Colonic mucosa (tissue), 4 donors: ENCODE measurements around the gene TIAM1. TPM values are rescaled to one million over a fixed set of nuclear protein-coding genes. Genes with fewer than 3 reads are reported as not detected.

Experiments used
- DNase-seq: peaks from one replicate; pipeline ENCODE4 v3.0.0-alpha.2; 2020
- H3K27ac ChIP-seq: fragments of 200-600 bp; one replicate; pipeline ENCODE4 v1.8.0; 2021
- H3K27me3 ChIP-seq: fragments of 200-600 bp; one replicate; pipeline ENCODE4 v1.8.0; 2021
- H3K36me3 ChIP-seq: fragments of 200-600 bp; one replicate; pipeline ENCODE4 v1.8.0; 2021
- H3K4me1 ChIP-seq: fragments of 200-600 bp; one replicate; pipeline ENCODE4 v1.8.0; 2021; ENCODE audit warnings: mild to moderate bottlenecking
- H3K4me3 ChIP-seq: fragments of 200-600 bp; one replicate; pipeline ENCODE4 v1.8.0; 2021
- H3K9ac ChIP-seq, 2 donors: one replicate each; pipeline ENCODE4 v1.7.0; 2013; ENCODE audit warnings: control low read depth in 2 of 2, low read depth in 2 of 2, low read length in 2 of 2
- H3K9me3 ChIP-seq: fragments of 200-600 bp; one replicate; pipeline ENCODE4 v1.8.0; 2021
- CTCF ChIP-seq: fragments of 200-600 bp; IDR thresholded peaks from one replicate; pipeline ENCODE4 v1.8.0; 2022; ENCODE audit warnings: antibody characterized with exemption, mild to moderate bottlenecking
- intact Hi-C: fragments of 100-400 bp; cut with DNase I; formaldehyde crosslinking; loops from one replicate; pipeline ENCODE4 v1.14.1; 2022
- total RNA-seq, 2 donors: library from RNA; stranded (reverse); fragmentation: NEBNext Ultra II Directional in 1 of 2; extraction: Animal tissue kit (Norgen Biotek cat#: 25700) in 1 of 2; gene quantifications; one replicate each; pipeline ENCODE4 v1.2.1, GENCODE V29; 2021
- donor health status: healthy.
- donor health status: DM: no; HTN: no; CAD: no.
- donor health status: DM: no; HTN: no; CAD: no.

Gene TIAM1
- total RNA-seq, 2 donors from 2014 or later = 5.7 to 5.8 TPM

- intact Hi-C loops = no loop called here
- Histone ChIP-seq H3K27me3 (no peaks in the 10 kb centered on the region), H3K9me3 (no peaks in the 10 kb centered on the region), H3K36me3 (no peaks in the 10 kb centered on the region), H3K27ac (no peak overlapping the region), H3K9ac (no peak overlapping the region), H3K4me1 (no peaks in the 10 kb centered on the region), H3K4me3 (no peak overlapping the region)
- no peak for DNase-seq
- no peak for TF ChIP-seq CTCF
These were observed 3.0 kb downstream of the TIAM1 start for GRCh38 chr21:31340942-31341487.

- Histone ChIP-seq H3K9ac (no peak overlapping the region), H3K27me3 (no peaks in the 10 kb centered on the region), H3K27ac (no peak overlapping the region), H3K9me3 (no peaks in the 10 kb centered on the region), H3K4me1 (no peaks in the 10 kb centered on the region), H3K36me3 (no peaks in the 10 kb centered on the region), H3K4me3 (no peak overlapping the region)
- intact Hi-C loops = no loop called here
- no peak for DNase-seq
- no peak for TF ChIP-seq CTCF
These were observed 3.5 kb downstream of the TIAM1 start for GRCh38 chr21:31340514-31340913.

GRCh38 chr21:31339721-31340120 lies 4.3 kb downstream of the TIAM1 start:
- TF ChIP-seq CTCF = no peak
- no peaks in the 10 kb centered on the region for H3K4me1 ChIP-seq
- intact Hi-C loops = no loop called here
- no peak for DNase-seq
- no peak overlapping the region for H3K27ac ChIP-seq
- no peaks in the 10 kb centered on the region for H3K27me3 ChIP-seq
- H3K9ac ChIP-seq = no peak overlapping the region
- no peaks in the 10 kb centered on the region for H3K9me3 ChIP-seq
- H3K36me3 ChIP-seq = no peaks in the 10 kb centered on the region
- H3K4me3 ChIP-seq = no peak overlapping the region

GRCh38 chr21:31338908-31339368 lies 5.1 kb downstream of the TIAM1 start:
- intact Hi-C loops = no loop called here
- no peak for TF ChIP-seq CTCF
- DNase-seq = no peak
- Histone ChIP-seq H3K27ac (no peak overlapping the region), H3K27me3 (no peaks in the 10 kb centered on the region), H3K4me1 (no peaks in the 10 kb centered on the region), H3K36me3 (no peaks in the 10 kb centered on the region), H3K9ac (no peak overlapping the region), H3K4me3 (no peak overlapping the region), H3K9me3 (no peaks in the 10 kb centered on the region)

- Histone ChIP-seq H3K9me3 (no peaks in the 10 kb centered on the region), H3K4me1 (no peaks in the 10 kb centered on the region), H3K9ac (no peak overlapping the region), H3K27me3 (no peaks in the 10 kb centered on the region), H3K27ac (no peak overlapping the region), H3K36me3 (no peaks in the 10 kb centered on the region), H3K4me3 (no peak overlapping the region)
- intact Hi-C loops = no loop called here
- no peak for DNase-seq
- TF ChIP-seq CTCF = no peak
These were observed 5.8 kb downstream of the TIAM1 start for GRCh38 chr21:31337996-31338907.
